Hepatocyte (in vitro differentiated cells): Measurements from ENCODE around the gene RNF213.

Experiments
- EZH2 ChIP-seq: fragments of 200-600 bp; sonication (generic); IDR thresholded peaks from 2 replicates; pipeline ENCODE4 v1.6.1; 2016; ENCODE audit warnings: antibody characterized with exemption, mild to moderate bottlenecking, borderline replicate concordance
- TF ChIP-seq, protein P1 (sequence below): fragments of 200-600 bp; sonication (generic); IDR thresholded peaks from 2 replicates; pipeline ENCODE4 v1.5.1; 2016; ENCODE audit warnings: antibody characterized with exemption, mild to moderate bottlenecking; ENCODE audit not compliant: poor library complexity

DNA sequence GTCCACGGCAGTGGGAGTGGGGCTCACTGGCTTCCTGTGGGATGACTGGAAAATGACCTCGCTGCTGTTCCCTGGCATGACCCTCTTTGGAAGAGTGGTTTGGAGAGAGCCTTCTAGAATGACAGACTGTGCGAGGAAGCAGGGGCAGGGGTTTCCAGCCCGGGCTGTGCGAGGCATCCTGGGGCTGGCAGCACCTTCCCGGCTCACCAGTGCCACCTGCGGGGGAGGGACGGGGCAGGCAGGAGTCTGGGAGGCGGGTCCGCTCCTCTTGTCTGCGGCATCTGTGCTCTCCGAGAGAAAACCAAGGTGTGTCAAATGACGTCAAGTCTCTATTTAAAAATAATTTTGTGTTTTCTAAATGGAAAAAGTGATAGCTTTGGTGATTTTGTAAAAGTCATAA is 7.8 kb upstream of the RNF213 start:
- no peak for TF ChIP-seq EZH2
- TF ChIP-seq, protein P1, sequence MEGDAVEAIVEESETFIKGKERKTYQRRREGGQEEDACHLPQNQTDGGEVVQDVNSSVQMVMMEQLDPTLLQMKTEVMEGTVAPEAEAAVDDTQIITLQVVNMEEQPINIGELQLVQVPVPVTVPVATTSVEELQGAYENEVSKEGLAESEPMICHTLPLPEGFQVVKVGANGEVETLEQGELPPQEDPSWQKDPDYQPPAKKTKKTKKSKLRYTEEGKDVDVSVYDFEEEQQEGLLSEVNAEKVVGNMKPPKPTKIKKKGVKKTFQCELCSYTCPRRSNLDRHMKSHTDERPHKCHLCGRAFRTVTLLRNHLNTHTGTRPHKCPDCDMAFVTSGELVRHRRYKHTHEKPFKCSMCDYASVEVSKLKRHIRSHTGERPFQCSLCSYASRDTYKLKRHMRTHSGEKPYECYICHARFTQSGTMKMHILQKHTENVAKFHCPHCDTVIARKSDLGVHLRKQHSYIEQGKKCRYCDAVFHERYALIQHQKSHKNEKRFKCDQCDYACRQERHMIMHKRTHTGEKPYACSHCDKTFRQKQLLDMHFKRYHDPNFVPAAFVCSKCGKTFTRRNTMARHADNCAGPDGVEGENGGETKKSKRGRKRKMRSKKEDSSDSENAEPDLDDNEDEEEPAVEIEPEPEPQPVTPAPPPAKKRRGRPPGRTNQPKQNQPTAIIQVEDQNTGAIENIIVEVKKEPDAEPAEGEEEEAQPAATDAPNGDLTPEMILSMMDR: peak; percentile 31
